GM21390 (cell line): Measurements from ENCODE around the gene TRPV2.

Source experiments
- ATAC-seq: cut with Tn5 transposase; IDR thresholded peaks from one replicate; pipeline ENCODE4 v1.9.1; 2021; ENCODE audit not compliant: unreplicated experiment

Gene TRPV2

DNA sequence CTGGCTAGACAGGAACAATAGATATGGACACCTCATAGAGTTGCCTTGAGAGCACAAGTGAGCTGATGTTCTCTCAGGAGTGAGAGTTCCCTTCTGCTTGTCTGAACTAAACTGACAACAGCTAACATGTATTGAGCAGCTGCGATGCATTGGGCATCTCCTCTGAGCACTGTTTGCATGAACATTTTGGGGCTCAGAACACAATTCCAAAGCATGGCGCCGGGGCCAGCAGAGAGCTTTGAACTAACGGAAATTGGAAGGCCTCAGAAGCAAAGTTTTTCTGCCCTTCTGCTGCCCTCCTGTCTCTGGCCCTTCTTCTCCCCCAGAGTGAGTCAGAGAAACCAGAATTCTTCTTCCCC, 38.1 kb downstream of the TRPV2 start:
- no peak for ATAC-seq

DNA sequence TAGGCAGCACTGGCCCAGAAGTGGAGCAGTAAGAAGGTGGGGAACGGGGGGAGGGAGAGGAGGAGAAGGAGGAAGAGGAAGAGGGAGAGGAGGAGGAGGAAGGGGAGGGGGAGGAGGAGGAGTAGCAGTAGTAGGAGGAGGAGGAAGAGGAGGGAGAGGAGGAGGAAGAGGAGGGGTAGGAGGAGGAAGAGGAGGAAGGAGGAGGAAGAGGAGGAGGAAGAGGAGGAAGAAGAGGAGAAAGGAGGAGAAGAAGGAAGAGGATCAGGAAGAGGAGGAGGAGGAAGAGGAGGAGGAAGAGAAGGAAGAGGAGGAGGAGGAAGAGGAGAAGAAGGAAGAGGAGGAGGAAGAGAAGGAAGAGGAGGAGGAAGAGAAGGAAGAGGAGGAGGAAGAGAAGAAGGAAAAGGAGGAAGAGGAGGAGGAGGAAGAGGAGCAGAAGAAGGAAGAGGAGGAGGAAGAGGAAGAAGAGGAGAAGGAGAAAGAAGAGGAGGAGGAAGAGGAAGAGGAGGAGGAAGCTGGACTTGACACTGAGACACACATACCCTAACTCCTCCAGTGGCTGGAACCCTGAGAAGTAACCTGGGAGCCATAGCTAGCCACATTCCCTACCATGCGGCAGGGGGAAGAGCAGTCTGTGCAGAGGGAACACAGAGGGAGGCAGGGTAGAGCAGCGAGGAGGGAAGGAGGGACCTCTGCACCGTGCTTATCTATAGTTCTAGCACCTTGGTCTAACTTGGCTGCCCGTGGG, 40.8 kb downstream of the TRPV2 start:
- ATAC-seq: no peak

DNA sequence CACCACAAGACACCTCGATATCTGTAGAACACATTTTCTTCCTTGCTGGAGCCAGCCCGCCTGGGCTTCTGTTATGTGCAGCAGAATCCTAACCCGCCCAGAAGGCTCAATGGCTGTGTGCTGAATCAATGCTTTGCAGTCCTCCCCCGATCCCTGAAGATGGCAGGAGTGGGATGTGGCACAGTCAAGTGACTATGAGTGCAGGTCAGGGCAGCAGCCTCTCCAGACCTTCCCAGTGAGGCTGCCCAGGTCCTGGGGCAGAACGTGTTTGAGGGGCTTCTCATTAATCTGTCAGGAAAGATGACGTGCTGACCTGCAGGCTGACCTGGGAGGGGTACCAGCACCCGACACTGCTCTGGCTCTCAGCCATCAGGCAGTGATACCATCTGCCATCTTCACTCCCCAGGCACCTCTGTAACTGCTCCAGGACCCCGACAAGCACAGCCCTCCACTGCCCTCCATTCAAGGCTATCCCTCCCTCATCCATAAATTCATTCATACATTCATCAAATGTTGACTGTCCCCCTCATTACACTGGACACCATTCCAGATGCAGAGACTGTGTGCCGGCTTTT, 41.5 kb downstream of the TRPV2 start:
- no peak for ATAC-seq

GRCh38 chr17:16459271-16459670, 43.9 kb downstream of the TRPV2 start:
- ATAC-seq: no peak

GRCh38 chr17:16459855-16460550, 44.6 kb downstream of the TRPV2 start:
- ATAC-seq: no peak

DNA sequence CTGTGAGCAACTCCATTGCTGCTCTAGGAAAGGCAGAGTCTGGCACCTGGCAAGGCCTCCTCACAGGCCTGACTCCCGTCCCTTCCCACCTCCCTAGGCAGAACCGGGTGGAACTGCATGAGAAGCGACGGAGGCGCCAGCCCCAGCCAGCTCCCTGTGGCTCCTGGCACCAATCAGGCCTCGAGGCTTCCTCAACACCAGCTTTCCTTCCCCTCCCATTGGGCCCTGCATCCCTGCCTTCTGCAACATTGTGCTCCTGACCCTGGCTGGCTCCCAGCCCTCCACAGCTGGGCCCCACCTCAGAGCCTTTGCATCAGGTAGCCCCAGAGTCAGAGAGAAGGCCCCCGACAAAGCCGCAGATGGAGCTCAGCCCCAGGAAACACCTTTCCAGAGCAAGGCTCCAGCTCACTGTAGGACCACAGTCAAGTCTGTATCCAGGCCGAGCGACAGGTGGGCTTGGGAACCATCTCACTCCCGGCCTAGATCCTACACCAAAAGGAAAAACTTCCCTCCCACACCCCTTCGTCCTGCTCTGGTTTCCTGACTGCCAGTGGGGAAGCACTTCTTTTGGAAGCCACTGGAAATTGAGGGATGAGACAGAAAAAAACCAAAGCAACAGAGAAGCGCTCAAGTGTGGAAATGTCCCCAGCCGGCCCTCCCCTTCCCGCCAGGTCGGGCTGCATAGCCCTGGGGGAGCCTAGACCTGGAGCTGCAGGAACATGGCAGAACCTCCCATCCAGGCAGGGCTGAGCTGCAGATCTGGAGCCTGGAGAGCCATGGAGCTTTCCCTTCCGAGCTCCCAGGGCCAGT, 45.6 kb downstream of the TRPV2 start:
- ATAC-seq: no peak

DNA sequence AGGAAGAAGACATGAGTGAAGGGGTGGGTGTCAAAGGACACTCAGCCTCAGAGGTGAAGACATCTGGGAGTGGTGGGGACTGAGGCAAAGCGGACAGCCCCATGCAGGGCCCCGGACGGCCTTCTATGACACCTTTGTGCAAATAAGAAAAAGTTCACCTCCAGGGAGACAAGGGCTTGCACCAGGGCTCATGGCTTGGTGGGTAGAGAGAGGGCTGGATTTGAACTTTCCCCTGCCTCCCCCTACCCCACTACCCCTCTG, 46.2 kb downstream of the TRPV2 start:
- ATAC-seq: no peak

DNA sequence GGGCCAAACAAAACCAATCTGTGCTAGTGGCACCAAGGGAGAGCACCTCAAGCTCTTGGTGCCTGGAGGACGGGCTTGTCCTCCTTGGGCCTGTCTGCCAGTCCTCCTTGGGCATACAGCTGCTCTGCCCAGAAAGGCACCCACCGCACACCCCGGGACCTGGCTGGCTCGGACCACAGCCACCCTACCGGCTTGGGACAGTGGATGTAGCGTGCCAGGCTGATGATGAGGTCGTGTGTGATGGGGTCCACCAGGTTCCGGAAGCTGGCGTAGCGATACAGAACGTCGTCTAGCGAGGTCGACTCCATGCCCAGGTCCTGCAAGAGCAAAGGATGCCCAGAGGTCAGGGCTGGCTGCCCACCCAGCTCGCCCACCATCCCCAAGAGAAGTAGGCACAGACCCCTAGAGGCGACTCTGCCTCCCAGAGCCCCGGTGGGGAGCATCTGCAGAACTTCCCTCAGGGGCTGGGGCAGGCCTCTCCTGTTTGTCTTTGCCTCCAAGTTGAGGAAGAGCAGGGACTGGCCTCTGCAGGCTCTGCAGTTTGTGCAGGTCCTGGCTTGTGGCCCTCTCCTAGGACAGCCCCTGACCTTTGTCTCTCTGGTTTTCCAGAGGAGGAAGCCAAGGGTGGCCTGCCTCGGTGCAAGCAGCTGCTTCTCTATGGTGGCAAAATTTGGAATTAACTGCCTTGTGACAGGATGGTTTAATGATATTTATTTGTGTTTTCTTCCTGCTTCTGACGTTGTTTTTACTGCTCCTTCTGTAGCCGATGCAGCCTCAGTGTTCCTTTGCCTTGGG, 46.9 kb downstream of the TRPV2 start:
- no peak for ATAC-seq

DNA sequence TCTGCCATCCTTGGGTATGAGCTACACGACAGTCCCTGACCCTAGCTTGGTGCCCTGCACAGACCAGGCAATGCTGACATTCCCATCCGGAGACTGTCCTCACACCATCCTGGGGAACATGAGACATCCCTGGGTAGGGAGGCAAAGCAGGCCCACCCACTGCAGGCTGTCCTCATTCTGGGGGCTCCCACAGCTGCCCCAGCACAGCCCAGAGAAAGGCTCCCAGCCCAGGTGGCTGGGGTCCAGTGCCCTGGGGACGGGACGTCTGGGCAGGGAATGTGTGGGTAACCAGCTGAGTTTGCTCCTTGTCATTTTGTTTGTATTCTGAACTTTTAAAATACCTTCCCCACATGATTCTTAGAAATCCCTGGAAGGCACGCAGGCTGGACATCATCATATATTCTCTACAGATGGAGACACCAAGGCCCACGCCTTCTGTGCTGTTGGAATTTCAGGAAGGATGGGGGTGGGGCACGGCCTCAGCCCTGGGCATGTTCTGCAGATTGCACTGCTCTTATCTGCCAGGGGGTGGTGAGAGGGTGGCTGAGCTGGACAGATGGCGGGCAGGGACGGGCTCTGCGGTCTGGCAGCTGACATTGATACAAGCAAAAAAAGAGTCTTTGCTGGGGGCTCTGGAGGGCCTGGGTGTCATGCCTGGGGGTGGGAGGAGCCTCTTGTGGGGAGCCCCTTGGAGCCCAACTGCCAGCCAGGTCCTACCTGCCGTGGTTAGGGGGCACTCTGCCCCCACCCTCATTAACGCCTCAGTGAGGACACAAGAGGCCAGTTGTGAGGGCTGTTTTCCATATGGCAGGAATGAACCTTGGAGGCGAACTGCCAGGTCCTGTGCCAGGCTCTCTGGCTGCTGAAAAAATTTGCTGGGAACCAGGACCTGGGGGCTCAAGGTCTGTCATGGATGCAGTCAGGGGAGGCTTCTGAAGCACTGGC, 48.3 kb downstream of the TRPV2 start:
- no peak for ATAC-seq

DNA sequence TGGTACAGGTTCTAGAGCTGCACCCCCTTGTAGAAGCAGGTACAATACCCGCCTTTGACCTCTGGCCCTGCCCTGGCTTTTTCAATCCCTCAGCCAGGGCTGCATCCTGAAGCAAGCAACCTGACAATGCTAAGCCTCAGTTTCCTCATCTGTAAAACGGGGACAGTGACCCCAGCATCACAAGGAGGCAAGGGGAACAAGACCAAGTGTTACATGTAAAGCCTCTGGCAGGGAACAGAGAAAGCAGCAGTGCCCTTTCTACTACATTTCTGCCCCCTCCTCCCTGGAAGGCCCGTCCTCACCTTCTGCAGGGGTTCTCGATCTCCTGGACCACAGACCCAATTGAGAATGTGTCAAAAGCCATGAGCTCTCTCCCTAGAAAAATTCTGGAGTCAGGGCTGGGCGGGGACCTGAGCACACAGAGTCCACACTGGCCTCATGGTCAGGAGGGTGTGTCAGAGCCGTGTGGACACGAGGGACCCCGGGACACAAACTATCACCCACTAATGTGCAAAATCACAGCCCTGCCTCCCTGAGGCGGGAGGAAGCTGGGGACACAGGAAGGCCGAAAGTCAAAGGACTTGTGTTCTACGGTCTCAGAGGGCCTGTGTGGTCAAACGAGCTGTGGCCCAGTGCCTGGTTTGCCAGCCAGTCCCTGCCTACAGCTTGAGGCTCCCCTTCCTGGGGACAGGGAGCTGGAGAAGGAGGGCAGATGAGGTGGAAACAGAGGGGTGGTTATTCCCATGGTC, 49.1 kb downstream of the TRPV2 start:
- no peak for ATAC-seq

DNA sequence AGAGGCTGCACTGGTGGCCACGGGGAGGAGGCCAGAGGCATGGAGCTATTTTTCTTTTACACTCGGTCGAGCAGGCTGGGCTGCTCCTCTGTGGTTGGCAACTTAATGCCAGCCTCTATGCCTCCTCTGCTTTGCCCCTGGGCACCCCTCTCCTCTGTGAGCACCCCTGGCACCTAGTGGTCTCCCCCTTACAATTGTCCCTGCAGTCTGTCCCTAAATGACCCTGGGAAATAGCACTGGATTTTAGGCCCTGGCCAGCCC, 49.6 kb downstream of the TRPV2 start:
- ATAC-seq: no peak

- ATAC-seq: no peak
These were observed 50.5 kb downstream of the TRPV2 start for GRCh38 chr17:16465861-16466338.

- ATAC-seq: no peak
These were observed 51.0 kb downstream of the TRPV2 start for GRCh38 chr17:16466407-16466806.

DNA sequence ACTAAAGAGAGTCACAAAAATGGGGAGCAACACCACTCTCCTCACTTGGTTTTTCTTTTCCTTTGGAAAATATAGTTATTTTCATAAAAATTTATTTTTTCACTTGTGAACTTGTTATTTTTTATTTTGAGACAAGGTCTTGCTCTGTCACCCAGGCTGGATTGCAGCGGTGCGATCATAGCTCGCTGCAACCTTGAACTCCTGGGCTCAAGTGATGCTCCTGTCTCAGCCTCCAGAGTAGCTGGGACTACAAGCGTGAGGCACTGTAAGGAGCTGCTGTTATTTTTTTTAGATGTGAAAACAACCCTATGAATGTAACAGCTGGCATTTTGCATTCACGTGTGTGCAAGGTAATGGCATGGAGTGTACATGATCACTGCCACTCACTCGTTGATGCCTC, 51.7 kb downstream of the TRPV2 start:
- ATAC-seq: no peak

- no peak for ATAC-seq
These were observed 52.5 kb downstream of the TRPV2 start for GRCh38 chr17:16467886-16468285.

DNA sequence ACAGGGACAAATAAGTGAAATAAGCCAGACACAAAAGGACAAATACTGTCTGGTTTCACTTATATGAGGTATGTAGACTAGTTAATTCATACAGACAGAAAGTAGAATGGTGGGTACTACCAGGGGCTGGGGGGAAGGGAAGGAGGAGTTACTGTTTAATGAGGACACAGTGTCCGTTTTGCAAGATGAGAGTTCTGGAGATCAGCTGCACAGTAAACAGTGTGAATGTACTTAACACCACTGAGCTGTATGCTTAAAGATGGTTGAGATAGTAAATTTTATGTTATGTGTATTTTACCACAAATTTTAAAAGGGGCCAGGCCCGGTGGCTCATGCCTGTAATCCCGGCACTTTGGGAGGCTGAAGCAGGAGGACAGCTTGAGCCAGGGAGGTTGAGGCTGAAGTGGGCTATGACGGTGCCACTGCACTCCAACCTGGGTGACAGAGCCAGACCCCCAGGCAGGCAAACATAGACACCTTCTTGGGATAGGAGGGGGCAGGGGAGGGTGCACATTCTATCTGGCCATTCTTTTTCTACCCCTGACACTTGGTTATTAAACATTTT, 53.1 kb downstream of the TRPV2 start:
- ATAC-seq: no peak

DNA sequence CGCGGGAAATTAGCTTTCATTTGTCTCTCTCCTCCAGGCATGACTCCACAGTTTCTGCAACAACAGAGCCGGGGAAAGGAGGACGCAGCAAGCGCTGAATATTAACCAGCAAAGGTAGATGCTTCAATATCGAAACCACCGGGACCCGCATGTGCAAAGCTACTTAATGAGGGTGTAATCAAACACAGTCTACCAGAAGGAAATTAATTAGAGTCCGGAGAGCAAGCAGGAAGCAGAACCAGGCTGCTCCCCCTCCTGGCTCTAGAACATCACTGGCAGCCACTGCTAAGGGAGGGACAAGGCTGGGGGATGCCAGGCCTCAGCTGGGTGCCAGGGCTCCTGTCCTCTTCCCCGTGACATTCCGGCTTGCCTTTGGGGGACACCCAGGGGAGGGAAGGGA, 54.9 kb downstream of the TRPV2 start:
- no peak for ATAC-seq

DNA sequence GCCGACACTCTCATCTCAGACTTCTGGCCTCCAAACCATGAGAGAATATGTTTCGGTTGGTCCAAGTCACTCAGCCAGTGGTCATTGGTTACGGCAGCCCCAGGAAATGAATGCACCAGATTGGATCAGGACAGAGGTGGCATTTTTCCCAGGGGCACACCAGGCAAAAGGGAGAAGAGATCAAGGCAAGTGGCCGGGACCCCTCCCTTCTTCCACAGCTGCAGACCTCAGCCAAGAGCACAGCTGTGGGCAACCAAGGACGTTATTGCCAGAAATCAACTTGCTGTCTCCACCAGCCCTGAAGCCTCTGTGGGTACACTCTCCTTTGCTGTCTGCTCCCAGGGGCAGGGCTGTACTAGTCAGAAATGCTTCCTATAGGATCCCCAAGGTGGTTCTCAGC, 55.9 kb downstream of the TRPV2 start:
- no peak for ATAC-seq

- no peak for ATAC-seq
These were observed 57.2 kb downstream of the TRPV2 start for GRCh38 chr17:16472539-16472938.
